Right kidney (tissue), 1 donor: ENCODE measurements around the gene BICDL2.
A peak's percentile ranks its signal among the peaks of the same experiment; 100 is the strongest.

Source experiments
- DNase-seq: peaks from one replicate; pipeline ENCODE4 v3.0.0-alpha.2; 2016

BICDL2 gene

DNA sequence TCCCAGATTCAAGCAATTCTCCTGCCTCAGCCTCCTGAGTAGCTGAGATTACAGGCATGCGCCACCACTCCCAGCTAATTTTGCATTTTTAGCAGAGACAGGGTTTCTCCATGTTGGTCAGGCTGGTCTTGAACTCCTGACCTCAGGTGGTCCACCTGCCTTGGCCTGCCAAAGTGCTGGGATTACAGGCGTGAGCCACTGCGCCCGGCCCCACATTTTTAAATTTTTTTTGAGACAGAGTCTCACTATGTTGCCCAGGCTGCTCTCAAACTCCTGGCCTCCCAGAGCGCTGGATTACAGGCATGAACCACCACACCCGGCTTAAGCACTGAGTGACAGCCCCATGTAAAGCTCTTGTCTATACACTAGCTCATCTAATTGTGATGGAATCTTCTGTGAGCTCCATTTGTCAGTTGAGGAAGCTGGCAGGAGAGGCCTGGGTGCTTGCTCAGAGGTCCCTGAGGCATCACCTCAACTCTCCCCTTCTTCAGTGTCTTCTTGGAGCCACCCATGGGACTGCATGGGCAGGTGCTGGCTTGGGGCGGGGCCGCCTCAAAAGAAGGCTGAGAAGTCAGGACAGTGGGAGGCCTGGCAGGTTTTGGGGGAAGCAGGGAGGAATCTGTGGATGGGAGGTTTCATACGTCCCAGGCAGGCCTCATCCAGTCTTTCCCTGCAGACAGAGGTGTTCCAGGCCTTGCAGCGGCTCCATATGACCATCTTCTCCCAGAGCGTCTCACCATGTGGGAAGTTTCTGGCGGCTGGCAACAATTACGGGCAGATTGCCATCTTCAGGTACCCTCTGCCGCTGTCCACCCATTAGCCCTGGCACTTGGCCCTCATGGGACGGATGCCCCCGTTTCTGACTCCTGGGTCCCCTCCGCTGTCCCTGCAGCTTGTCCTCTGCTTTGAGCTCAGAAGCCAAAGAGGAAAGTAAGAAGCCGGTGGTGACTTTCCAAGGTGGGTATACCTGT, 11.4 kb downstream of the BICDL2 start:
- DNase-seq = no peak

DNA sequence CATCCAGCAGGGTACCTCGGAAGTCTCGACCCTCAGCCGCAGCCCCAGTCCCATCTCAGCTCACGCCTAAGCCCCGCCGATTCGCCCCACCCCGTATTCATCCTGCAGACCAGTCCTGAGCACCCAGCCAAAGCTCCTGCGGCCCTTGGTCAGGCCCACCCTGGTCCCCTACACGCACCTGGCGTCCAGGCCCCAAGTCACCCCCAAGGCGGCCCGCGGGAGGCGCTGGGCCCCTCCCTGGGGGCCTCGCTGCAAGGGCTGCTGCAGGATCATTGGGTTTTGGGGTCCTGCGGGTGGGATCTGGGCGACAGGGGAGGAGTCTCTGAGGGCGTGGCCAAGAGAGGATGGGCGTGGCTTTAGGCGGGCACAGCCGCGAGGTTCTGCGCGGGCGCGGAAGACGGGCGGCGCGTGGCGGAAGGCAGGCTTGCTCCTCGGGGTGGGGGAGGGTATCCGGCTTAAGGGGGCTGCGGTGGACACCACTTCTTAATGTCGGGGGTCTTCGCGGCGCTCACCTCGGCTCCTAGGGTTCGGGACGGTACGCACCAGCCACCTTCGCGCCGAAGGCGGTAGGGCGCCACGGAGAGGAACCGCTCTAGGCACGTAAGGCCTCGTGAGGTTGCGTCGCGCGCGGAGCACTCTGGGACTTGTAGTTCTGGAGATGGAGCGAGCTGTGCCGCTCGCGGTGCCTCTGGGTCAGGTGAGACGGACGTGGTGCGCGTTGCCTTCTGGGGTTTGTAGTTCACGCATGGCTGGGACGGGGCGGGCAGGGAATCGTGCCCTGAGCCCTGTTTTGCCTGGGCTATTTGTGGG, 12.9 kb downstream of the BICDL2 start, which contains the start of the genes HCFC1R1 and THOC6:
Gene HCFC1R1, minus strand, starts transcription at position 274 of the 810 bp plus-strand sequence. Its CDS starts 1 bp downstream, at position 273.
Gene THOC6, plus strand, starts transcription at position 367 of the 810 bp plus-strand sequence. Its CDS starts 292 bp downstream, at position 659.
- peak; percentile 99 for DNase-seq

- no peak for DNase-seq
Observed at GRCh38 chr16:3023415-3023668, 13.4 kb downstream of the BICDL2 start.

DNA sequence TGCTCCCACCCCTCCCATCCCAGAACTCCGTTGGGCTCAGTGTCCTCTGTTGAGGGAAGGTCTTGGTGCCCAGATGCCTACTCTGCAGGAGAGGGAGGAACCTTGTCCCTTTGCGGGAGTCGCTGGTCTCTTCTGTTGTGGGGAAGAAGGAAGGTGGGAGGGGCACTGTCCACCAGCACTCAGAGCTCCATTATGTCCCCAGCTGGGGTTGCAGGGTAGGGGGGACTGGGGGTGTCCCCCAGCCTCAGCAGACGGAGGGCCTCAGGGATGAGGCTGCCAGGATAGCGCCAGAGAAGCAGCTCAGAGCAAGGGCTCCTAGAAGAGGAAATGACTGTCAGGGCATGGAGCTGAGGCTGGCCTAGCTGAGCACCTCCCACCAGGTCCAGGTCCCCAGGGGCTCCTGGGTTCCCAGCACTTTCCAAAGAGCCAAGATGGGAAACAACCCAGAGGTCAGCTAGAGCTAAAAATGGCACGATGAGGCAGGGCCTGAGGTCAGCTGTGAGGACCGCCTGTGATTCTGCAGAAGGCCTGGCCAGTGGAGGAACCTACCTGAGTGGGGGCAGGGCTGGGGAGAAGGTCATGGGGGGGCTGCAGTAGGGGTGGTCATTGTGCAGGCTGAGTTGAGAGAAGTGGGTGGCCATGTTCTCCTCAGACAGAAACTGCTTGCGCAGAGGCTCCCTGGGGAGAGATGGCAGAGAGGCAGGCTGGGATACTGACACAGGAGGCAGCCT, 13.9 kb downstream of the BICDL2 start:
- DNase-seq = peak; percentile 53

GRCh38 chr16:3022208-3022683, 14.5 kb downstream of the BICDL2 start:
- DNase-seq = peak; percentile 56

DNA sequence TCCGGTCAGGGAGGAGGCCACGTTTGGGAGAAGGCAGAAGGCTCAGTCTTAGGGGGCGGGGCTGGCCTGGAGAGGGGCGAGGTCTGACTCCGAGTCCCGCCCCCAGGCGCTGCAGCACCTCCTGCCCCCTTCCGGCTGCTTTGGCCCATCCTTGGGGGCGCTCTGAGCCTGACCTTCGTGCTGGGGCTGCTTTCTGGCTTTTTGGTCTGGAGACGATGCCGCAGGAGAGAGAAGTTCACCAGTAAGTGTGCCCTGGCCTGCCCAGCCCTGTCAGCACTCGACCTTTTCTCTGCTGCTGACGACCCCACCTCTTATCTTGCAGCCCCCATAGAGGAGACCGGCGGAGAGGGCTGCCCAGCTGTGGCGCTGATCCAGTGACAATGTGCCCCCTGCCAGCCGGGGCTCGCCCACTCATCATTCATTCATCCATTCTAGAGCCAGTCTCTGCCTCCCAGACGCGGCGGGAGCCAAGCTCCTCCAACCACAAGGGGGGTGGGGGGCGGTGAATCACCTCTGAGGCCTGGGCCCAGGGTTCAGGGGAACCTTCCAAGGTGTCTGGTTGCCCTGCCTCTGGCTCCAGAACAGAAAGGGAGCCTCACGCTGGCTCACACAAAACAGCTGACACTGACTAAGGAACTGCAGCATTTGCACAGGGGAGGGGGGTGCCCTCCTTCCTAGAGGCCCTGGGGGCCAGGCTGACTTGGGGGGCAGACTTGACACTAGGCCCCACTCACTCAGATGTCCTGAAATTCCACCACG, 15.1 kb downstream of the BICDL2 start:
- no peak for DNase-seq

DNA sequence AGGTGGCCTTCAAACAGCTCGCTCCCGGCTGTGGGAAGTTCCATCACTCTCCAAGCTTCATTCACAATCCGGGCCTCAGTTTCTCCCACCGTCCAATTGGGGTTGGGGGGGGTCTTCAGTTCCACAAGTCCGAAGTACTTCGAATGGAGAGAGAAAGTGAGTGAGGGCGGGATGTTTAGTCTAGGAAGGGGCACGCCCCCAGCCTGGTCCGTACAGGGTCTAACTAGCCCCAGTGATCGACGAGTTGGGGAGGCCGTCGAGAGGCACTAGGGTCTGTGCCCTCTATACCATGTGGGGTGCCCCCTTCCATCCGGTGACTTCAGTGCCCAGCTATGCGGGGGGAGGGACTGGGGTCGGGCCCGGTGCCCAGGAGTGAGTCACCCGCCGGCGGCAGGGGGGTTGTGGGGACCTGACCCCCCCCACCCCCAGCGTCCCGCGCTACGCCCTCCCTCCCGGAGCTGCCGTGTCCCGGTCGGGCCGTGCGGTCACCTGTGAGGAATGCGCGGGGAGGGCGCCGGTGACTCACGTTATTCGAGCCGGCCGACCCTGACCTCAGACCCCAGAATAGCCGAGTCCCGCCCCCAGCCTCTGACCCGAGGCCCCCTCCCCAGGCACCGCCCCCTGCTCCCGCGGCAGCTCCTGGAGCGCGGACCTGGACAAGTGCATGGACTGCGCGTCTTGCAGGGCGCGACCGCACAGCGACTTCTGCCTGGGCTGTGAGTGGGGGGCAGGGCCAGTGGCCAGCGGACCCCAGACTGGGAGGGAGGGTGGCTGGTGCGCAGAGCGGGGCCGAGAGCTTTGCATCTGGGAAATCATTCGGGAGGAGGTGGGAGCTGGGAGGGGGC, 15.9 kb downstream of the BICDL2 start:
- DNase-seq = peak; percentile 82

DNA sequence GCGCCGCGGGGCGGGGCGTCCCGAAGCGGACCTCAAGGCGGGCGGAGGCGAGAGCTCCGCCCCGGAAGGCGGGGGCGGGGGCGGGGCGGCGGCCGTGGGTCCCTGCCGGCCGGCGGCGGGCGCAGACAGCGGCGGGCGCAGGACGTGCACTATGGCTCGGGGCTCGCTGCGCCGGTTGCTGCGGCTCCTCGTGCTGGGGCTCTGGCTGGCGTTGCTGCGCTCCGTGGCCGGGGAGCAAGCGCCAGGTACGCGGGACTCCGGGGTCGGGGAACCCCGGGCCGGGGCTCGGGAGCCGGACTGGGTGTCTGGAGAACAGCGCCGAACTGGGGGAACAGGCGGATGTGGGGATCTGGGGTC, 16.5 kb downstream of the BICDL2 start, which contains the start of gene TNFRSF12A:
Gene TNFRSF12A, plus strand, starts transcription at position 122 of the 357 bp plus-strand sequence. Its CDS starts 30 bp downstream, at position 152.
- peak; percentile 85 for DNase-seq

DNA sequence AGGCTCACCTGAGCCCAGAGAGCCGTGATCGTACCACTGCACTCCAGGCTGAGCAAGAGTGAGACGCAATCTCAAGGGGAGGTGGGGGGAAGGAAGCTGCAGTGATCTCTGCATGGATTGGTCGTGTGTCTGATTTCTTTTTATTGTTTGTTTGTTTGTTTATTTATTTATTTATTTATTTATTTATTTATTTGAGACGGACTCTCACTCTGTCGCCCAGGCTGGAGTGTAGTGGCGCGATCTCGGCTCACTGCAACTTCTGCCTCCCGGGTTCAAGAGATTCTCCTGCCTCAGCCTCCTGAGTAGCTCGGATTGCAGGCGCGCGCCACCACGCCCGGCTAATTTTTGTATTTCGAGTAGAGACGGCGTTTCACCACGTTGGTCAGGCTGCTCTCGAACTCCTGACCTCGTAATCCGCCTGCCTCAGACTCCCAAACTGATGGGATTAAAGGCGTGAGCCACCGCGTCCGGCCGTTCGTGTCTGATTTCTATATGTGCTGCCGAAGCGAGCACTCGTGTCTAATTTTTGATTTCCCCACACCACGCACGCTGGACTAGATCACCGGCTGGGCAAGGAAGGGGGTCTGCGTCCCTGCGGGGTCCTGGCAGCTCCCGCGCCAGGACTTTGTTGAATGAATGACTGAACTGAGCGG, 17.0 kb downstream of the BICDL2 start:
- DNase-seq = no peak

GRCh38 chr16:3017794-3018506, 18.8 kb downstream of the BICDL2 start, which contains the start of gene CLDN6:
Gene CLDN6 (minus strand): TSS chr16:3018183. CDS start chr16:3016021, 2,162 bp downstream.
- peak; percentile 64 for DNase-seq

- DNase-seq = no peak
Observed at GRCh38 chr16:3017344-3017743, 19.4 kb downstream of the BICDL2 start.

GRCh38 chr16:3015865-3016521, 20.8 kb downstream of the BICDL2 start:
- DNase-seq = no peak

DNA sequence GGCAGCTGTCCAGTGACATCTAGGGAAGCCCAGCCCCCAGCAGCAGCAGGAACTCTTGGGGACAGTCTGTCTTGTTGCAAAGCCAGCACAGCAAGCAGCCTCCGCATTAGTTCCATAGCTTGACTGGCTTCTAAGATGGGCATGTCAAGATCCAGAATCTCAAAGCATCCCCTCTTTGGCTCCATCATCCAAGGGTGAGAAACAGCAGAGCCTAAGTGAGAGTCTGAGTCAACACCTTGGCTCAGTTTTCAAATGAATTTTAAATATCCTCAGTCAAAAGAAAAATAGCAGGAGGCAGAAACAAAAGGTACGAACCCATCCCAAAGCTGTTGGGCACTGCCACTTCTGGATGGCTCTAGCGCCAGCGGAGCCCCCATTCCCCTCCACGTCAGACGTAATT, 21.8 kb downstream of the BICDL2 start:
- no peak for DNase-seq

DNA sequence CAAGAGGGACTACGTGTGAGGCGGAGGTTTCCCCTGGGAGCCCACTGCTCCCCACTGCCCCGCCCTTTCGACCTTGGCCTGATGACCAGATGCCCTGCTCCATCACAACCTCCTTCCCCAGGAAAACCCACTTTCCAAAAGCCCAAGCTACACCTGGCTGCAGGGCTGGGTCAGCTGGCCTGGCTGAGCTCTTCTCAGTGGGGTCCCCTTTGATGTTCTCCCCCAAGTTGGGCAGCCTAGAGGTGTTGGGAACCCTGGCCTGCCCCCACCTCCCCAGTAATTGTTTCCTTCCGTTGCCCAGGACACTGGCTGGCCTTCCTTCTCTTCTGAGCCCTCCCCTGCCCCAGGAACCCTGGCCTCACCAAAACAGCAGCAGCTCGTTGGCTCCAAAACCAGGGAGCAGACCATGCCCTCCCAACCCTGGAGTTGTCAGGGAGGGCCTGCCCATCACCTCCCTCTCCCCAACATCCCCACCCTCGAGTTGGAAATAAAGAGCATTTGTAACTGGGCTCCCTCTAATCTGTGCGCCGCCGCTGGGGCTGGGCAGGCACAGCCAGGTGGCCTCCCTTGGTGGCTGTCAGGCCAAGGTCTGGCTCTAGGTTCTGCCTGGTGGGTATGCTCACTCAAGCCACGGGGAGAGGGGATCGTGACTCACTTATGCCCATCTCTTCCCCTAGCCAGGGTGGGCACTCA, 22.6 kb downstream of the BICDL2 start:
- no peak for DNase-seq

- no peak for DNase-seq
Observed at GRCh38 chr16:3013491-3013951, 23.2 kb downstream of the BICDL2 start.

GRCh38 chr16:3012828-3013420, 23.8 kb downstream of the BICDL2 start, which contains the start of gene CLDN9:
Gene CLDN9 (plus strand): TSS chr16:3012923. CDS start chr16:3013363, 440 bp downstream.
- DNase-seq = peak; percentile 53

GRCh38 chr16:3012246-3012645, 24.5 kb downstream of the BICDL2 start:
- DNase-seq = no peak
